SH-SY5Y (cell line): ENCODE results near the gene ALDH3B2.

ENCODE experiments used
- GATA2 ChIP-seq: IDR thresholded peaks from 2 replicates; pipeline ENCODE4 v1.6.1; 2011; ENCODE audit warnings: mild to moderate bottlenecking, low read depth, low read length
- GATA3 ChIP-seq: IDR thresholded peaks from 2 replicates; pipeline ENCODE4 v1.6.1; 2011; ENCODE audit warnings: low read depth, mild to moderate bottlenecking, low read length, moderate library complexity

ALDH3B2 gene, protein sequence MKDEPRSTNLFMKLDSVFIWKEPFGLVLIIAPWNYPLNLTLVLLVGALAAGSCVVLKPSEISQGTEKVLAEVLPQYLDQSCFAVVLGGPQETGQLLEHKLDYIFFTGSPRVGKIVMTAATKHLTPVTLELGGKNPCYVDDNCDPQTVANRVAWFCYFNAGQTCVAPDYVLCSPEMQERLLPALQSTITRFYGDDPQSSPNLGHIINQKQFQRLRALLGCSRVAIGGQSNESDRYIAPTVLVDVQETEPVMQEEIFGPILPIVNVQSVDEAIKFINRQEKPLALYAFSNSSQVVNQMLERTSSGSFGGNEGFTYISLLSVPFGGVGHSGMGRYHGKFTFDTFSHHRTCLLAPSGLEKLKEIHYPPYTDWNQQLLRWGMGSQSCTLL

GRCh38 chr11:67674442-67674871, at the start of gene ALDH3B2:
TSS of gene ALDH3B2 (minus strand) at chr11:67674623. CDS start at chr11:67666935, 7,688 bp downstream.
- TF ChIP-seq GATA2: no peak
- no peak for TF ChIP-seq GATA3

GRCh38 chr11:67705264-67705663, 30.8 kb upstream of the ALDH3B2 start:
- TF ChIP-seq GATA2 (no peak), GATA3 (no peak)

DNA sequence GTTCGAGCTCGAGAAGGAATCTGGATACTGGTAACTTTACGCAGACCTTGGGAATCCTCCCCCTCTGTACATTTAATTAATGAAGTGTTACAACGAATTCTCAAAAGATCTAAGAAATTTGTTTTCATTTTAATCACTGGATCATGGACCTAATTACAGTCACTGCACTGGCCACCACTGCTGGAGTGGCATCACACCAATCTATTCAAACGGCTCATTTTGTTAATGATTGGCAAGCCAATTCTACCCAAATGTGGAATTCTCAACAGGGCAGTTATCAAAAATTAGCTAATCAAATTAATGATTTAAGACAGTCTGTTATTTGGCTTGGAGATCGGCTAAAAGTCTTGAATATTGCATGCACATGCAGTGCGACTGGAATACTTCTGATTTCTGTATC, 30.1 kb upstream of the ALDH3B2 start:
- TF ChIP-seq GATA2 (no peak), GATA3 (no peak)

- TF ChIP-seq GATA3 (no peak), GATA2 (no peak)
Measured at GRCh38 chr11:67700548-67701262, 26.3 kb upstream of the ALDH3B2 start.

GRCh38 chr11:67700141-67700540, 25.7 kb upstream of the ALDH3B2 start:
- TF ChIP-seq GATA2 (no peak), GATA3 (no peak)

- TF ChIP-seq GATA3 (no peak), GATA2 (no peak)
Measured at GRCh38 chr11:67699521-67699920, 25.1 kb upstream of the ALDH3B2 start.

- TF ChIP-seq GATA2: no peak
- TF ChIP-seq GATA3: no peak
Measured at GRCh38 chr11:67698247-67698646, 23.8 kb upstream of the ALDH3B2 start.

- no peak for TF ChIP-seq GATA2
- TF ChIP-seq GATA3: no peak
Measured at GRCh38 chr11:67697846-67698245, 23.4 kb upstream of the ALDH3B2 start.

GRCh38 chr11:67696998-67697397, 22.6 kb upstream of the ALDH3B2 start:
- no peak for TF ChIP-seq GATA3
- TF ChIP-seq GATA2: no peak

- TF ChIP-seq GATA2 (no peak), GATA3 (no peak)
Measured at GRCh38 chr11:67695606-67696005, 21.2 kb upstream of the ALDH3B2 start.

GRCh38 chr11:67694875-67695555, 20.6 kb upstream of the ALDH3B2 start:
- TF ChIP-seq GATA3: no peak
- TF ChIP-seq GATA2: no peak

DNA sequence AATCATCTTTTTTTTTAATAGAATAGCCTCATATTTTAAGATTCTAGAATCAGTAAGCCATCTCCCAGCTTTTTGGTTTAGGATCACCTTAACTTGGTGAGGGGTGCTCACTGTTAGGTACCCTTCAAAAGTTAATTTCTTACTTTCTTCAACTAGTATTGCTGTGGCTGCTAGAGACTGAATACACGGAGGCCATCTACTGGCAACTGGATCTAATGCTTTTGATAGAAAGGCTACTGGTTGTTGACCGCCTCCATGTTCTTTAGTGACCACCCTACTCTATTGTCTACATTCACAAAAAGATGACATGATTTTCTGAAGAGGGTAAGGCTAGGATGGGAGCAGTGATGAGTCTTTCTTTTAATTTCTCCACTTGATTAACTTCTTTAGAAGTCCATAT, 16.7 kb upstream of the ALDH3B2 start:
- TF ChIP-seq GATA2 (no peak), GATA3 (no peak)

DNA sequence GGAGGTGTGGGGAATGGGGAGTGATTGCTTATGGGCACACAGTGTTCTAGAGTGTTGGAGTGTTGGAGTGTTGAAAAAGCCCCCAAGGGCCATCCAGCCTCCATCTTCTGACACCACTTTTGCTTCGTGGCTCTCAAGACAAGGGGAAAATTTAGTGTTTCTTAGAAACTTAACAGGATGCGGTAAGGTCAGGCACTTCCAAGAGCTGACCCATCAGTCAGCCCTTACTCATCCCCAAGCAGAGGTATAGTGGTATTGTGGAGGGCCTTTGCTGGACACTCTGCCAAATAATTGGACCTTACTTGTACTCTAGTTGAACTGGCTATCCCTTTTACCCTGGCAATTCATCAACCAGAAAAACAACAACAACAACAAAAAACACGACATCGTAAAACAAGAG, 14.8 kb upstream of the ALDH3B2 start:
- no peak for TF ChIP-seq GATA2
- no peak for TF ChIP-seq GATA3

DNA sequence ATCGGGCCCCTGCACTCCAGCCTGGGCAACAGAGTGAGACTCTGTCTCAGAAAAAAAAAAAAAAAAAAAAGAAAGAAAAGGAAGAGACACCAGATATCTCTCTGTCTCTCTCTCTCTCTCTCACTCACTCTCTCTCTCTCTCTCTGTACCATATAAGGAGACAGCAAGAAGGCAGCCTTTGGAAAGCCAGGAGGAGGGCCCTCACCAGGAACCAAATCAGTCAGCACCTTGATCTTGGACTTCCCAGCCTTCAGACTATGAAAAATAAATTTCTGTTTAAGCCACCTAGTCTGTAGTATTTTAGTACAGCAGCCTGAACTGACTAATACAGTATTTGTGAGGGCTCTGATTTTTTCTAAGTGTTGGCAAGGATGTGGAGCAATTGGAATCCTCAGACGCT, 13.6 kb upstream of the ALDH3B2 start:
- TF ChIP-seq GATA2 (no peak), GATA3 (no peak)

- TF ChIP-seq GATA2 (no peak), GATA3 (no peak)
Measured at GRCh38 chr11:67680696-67681470, 6.5 kb upstream of the ALDH3B2 start.
